ENCODE results near the gene PLSCR4. TPM values are rescaled to one million over a fixed set of nuclear protein-coding genes. Genes with fewer than 3 reads are reported as not detected.
A peak's percentile ranks its signal among the peaks of the same experiment; 100 is the strongest.

The PLSCR4 gene
- total and polyA plus RNA-seq, 9 of the 15 experiments (the other 6 are each of a cell fraction or from before 2014, with no cell fraction given) = 0.11 to 0.68 (median 0.21) TPM

DNA sequence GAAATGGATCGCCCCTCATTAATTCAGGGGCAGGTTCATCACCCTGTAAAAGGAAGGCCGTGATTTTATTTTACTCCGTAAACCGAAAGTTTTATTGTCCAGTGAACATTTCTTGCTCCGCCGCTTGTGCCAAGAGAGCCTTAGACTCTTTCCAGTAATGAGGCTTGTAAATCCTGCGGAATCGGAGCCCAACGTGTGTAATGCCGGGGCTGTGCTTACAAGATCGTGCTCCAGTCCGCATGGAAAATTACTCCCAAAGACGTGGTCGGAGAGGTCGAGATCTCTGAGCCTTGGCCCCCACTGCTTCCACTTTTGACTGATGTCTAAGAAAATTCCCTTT lies 89.3 kb downstream of the PLSCR4 start:
- no peak overlapping the region for H3K27ac ChIP-seq (ENCODE audit: extremely low read depth, low read depth, low read length)
- CTCF ChIA-PET (ENCODE audit: low intra/inter-chr PET ratio) = no interaction called here
- DNase-seq (ENCODE audit: extremely low read depth in 1 of 4, low spot score in 3 of 4) = no peak

GRCh38 chr3:146160964-146161662 lies 89.8 kb downstream of the PLSCR4 start, which contains the start of gene PLOD2:
Gene PLOD2, minus strand, starts transcription at chr3:146161184. Its CDS starts 195 bp downstream, at chr3:146160989.
- Histone ChIP-seq H3K4me2 (ENCODE audit: insufficient read depth, low read length) (no peak within 1 kb of the TSS), H2AFZ (ENCODE audit: low read depth, low read length) (no peak within 1 kb of the TSS), H3K4me3 (0 out of 2 replicates have a peak within 1 kb of the TSS, but pooled peaks have one; percentile 4), H3K27ac (ENCODE audit: extremely low read depth, low read depth, low read length) (no peak within 1 kb of the TSS), H3K9me3 (replicated peaks; ENCODE audit: control insufficient read depth, insufficient read depth, low read depth, low read length) (no peaks in the 10 kb centered on the region), H3K4me1 (replicated peaks in 1 of 2; ENCODE audit: control insufficient read depth in 2 of 2, insufficient read depth in 2 of 2, low read length in 2 of 2) (peaks cover 0 to 9% of the 10 kb centered on the region in 2 experiments; a peak in 2 of 5 replicates), H3K36me3 (ENCODE audit: control insufficient read depth, insufficient read depth, low read length) (no peaks in the 10 kb centered on the region), H3K9me1 (ENCODE audit: control insufficient read depth, insufficient read depth, low read length) (no peaks in the 10 kb centered on the region), H3K9ac (ENCODE audit: insufficient read depth in 1 of 2, low read depth in 2 of 2, low read length in 2 of 2) (peak within 1 kb of the TSS in 1 of 2 experiments; percentile 35; a peak in 1 of 4 replicates), H3K27me3 (ENCODE audit: control insufficient read depth in 2 of 2, insufficient read depth in 2 of 2, low read length in 2 of 2) (peaks cover 2 to 17% of the 10 kb centered on the region in 2 experiments; a peak in 3 of 5 replicates), H4K20me1 (replicated peaks; ENCODE audit: control insufficient read depth, insufficient read depth, low read length) (no peaks in the 10 kb centered on the region), H3K79me2 (ENCODE audit: control insufficient read depth, insufficient read depth, low read length) (no peaks in the 10 kb centered on the region)
- POLR2A ChIA-PET = no interaction called here
- TF ChIP-seq EP300 (IDR thresholded peaks at IDR 0.05; ENCODE audit: low read length) = no peak
- peak in 1 of 2 experiments; percentile 37 for TF ChIP-seq E2F6 (IDR thresholded peaks at IDR 0.05; ENCODE audit: borderline replicate concordance in 1 of 2, extremely low read depth in 1 of 2, insufficient read depth in 1 of 2, insufficient read length in 1 of 2, low read depth in 1 of 2, low read length in 1 of 2, poor library complexity in 1 of 2, severe bottlenecking in 1 of 2)
- TF ChIP-seq CHD2 (IDR thresholded peaks at IDR 0.05; ENCODE audit: low read depth, low read length) = peak; percentile 80
- peak; percentile 33; the same call in 1 of the 2 replicates for TF ChIP-seq RBFOX2 (IDR thresholded peaks at IDR 0.05; ENCODE audit: low read depth, low read length)
- TF ChIP-seq RBM25 (IDR thresholded peaks at IDR 0.05; ENCODE audit: low read depth, low read length, severe bottlenecking) = peak; percentile 64
- TF ChIP-seq ARID2 (IDR thresholded peaks at IDR 0.05) = no peak
- CTCF ChIA-PET (ENCODE audit: low intra/inter-chr PET ratio) = no interaction called here
- BruUV-seq (replicated peaks) = no TSS peak
- in situ Hi-C loops (cut with MboI) (no loop called here), intact Hi-C loops (cut with micrococcal nuclease) (no loop called here)
- FAIRE-seq = no peak
- peak; percentile 8 to 11 (median 9) for DNase-seq (ENCODE audit: extremely low read depth in 1 of 4, low spot score in 3 of 4)
- 9% methylated on average over 35 of the region's 74 CpGs for WGBS (ENCODE audit: insufficient coverage, low coverage, missing lambda C conversion rate)
- ATAC-seq = peak; percentile 75

More for the DNA sequence above, 89.3 kb downstream of the PLSCR4 start:
- no peak for FAIRE-seq
- 1% methylated on average over 15 of the region's 15 CpGs for WGBS (ENCODE audit: insufficient coverage, low coverage, missing lambda C conversion rate)
- POLR2A ChIA-PET = no interaction called here
- H3K27me3 ChIP-seq (ENCODE audit: control insufficient read depth in 2 of 2, insufficient read depth in 2 of 2, low read length in 2 of 2) = peaks cover 2 to 17% of the 10 kb centered on the region in 2 experiments; a peak in 3 of 5 replicates
- peaks cover 0 to 9% of the 10 kb centered on the region in 2 experiments; a peak in 2 of 5 replicates for H3K4me1 ChIP-seq (replicated peaks in 1 of 2; ENCODE audit: control insufficient read depth in 2 of 2, insufficient read depth in 2 of 2, low read length in 2 of 2)
- no peaks in the 10 kb centered on the region for H3K9me3 ChIP-seq (replicated peaks; ENCODE audit: control insufficient read depth, insufficient read depth, low read depth, low read length)
- no peaks in the 10 kb centered on the region for H3K79me2 ChIP-seq (ENCODE audit: control insufficient read depth, insufficient read depth, low read length)
- H4K20me1 ChIP-seq (replicated peaks; ENCODE audit: control insufficient read depth, insufficient read depth, low read length) = no peaks in the 10 kb centered on the region
- no peak overlapping the region for H3K4me3 ChIP-seq
- ATAC-seq = no peak
- no peaks in the 10 kb centered on the region for H3K36me3 ChIP-seq (ENCODE audit: control insufficient read depth, insufficient read depth, low read length)
- no peak for TF ChIP-seq HNRNPL (IDR thresholded peaks at IDR 0.05; ENCODE audit: low read depth, low read length)
- TF ChIP-seq NCOA2 (IDR thresholded peaks at IDR 0.05; ENCODE audit: partially characterized antibody in 2 of 2) = no peak
- no peak overlapping the region for H3K9ac ChIP-seq (ENCODE audit: insufficient read depth in 1 of 2, low read depth in 2 of 2, low read length in 2 of 2)
- H3K4me2 ChIP-seq (ENCODE audit: insufficient read depth, low read length) = no peak overlapping the region
- no peak overlapping the region for H2AFZ ChIP-seq (ENCODE audit: low read depth, low read length)
- in situ Hi-C loops (cut with MboI) = no loop called here
- intact Hi-C loops (cut with micrococcal nuclease) = no loop called here
- no TSS peak for BruUV-seq (replicated peaks)
- H3K9me1 ChIP-seq (ENCODE audit: control insufficient read depth, insufficient read depth, low read length) = no peaks in the 10 kb centered on the region
